Endothelial cell of umbilical vein (primary cell): Measurements from ENCODE around the gene SMIM12. TPM values are rescaled to one million over a fixed set of nuclear protein-coding genes. Genes with fewer than 3 reads are reported as not detected.

Experiments
- BruUV-seq: library from RNA; stranded (reverse); fragments of 400-500 nt; replicated peaks from 2 replicates; lab custom pipeline; 2021; lab: Mats Ljungman, UMichigan
- CTCF ChIA-PET: fragments of 300-600, 350-600 bp; sonication (Branson Sonifier 250); formaldehyde crosslinking; loops from one replicate; lab custom pipeline; 2021; ENCODE audit warnings: antibody characterized with exemption, inconsistent platforms; lab: Charles Lee
- POLR2A ChIA-PET: fragments of 300-600, 350-600 bp; sonication (Branson Sonifier 250); formaldehyde crosslinking; loops from one replicate; lab custom pipeline; 2021; ENCODE audit warnings: antibody characterized with exemption, inconsistent platforms; lab: Charles Lee
- DNase-seq: peaks from one replicate; pipeline ENCODE4 v3.0.0-alpha.2; 2011; ENCODE audit warnings: low read depth, low spot score
- FAIRE-seq: peaks from 2 replicates; lab custom pipeline; 2011; peaks lifted over from hg19 to GRCh38; lab: Jason Lieb, UNC
- H2AFZ ChIP-seq: 2 replicates; pipeline ENCODE4 v1.6.0; 2012; ENCODE audit warnings: low read depth, low read length, control low read depth, inconsistent platforms
- H3K27ac ChIP-seq: 2 replicates; pipeline ENCODE4 v1.5.1; 2011; ENCODE audit warnings: low read depth, mild to moderate bottlenecking, control low read depth, low read length, moderate library complexity; ENCODE audit not compliant: insufficient read depth
- H3K27me3 ChIP-seq, 2 experiments: 2 replicates each; pipeline versions ENCODE4 v1.6.0 to v1.6.1; 2011; ENCODE audit warnings: low read length in 2 of 2, mixed read lengths in 1 of 2; ENCODE audit not compliant: control insufficient read depth in 2 of 2, insufficient read depth in 2 of 2
- H3K36me3 ChIP-seq, 2 experiments: 2 replicates in 1 of 2; 3 replicates in 1 of 2; pipeline ENCODE4 v1.5.1; 2011; ENCODE audit warnings: low read length in 2 of 2, mild to moderate bottlenecking in 1 of 2, moderate library complexity in 1 of 2; ENCODE audit not compliant: control insufficient read depth in 2 of 2, insufficient read depth in 2 of 2; ENCODE audit errors: extremely low read depth in 1 of 2
- H3K4me1 ChIP-seq: 3 replicates; pipeline ENCODE4 v1.5.1; 2011; ENCODE audit warnings: mild to moderate bottlenecking, low read length; ENCODE audit not compliant: control insufficient read depth, insufficient read depth; ENCODE audit errors: extremely low read depth
- H3K4me2 ChIP-seq: 2 replicates; pipeline ENCODE4 v1.6.1; 2011; ENCODE audit warnings: low read length, control low read depth, mixed read lengths; ENCODE audit not compliant: insufficient read depth
- H3K4me3 ChIP-seq, 3 experiments: fragments of 200-600 bp in 1 of 3; sonication (generic), shearing (Covaris generic) in 1 of 3; replicated peaks in 1 of 3; 2 replicates each; pipeline ENCODE4 v1.5.1; 2011 to 2016; ENCODE audit warnings: control low read depth in 3 of 3, low read length in 3 of 3, mild to moderate bottlenecking in 2 of 3, inconsistent platforms in 1 of 3, low read depth in 1 of 3, moderate library complexity in 1 of 3; ENCODE audit not compliant: insufficient read depth in 1 of 3
- H3K79me2 ChIP-seq: 2 replicates; pipeline ENCODE4 v1.6.0; 2012; ENCODE audit warnings: low read length, inconsistent platforms; ENCODE audit not compliant: control insufficient read depth, insufficient read depth
- H3K9ac ChIP-seq: replicated peaks from 2 replicates; pipeline ENCODE3; 2011; ENCODE audit warnings: low read length, control low read depth; ENCODE audit not compliant: insufficient read depth; ENCODE audit errors: extremely low read depth
- H3K9me1 ChIP-seq: replicated peaks from 3 replicates; pipeline ENCODE4 v1.6.0; 2011; ENCODE audit warnings: mild to moderate bottlenecking, low read length; ENCODE audit not compliant: control insufficient read depth, insufficient read depth; ENCODE audit errors: extremely low read depth
- H3K9me3 ChIP-seq: replicated peaks from 2 replicates; pipeline ENCODE4 v1.5.1; 2012; ENCODE audit warnings: low read length, inconsistent platforms; ENCODE audit not compliant: control insufficient read depth, insufficient read depth
- H4K20me1 ChIP-seq: replicated peaks from 2 replicates; pipeline ENCODE3; 2011; ENCODE audit warnings: mild to moderate bottlenecking, low read length; ENCODE audit not compliant: control insufficient read depth, insufficient read depth; ENCODE audit errors: extremely low read depth
- EZH2 ChIP-seq: IDR thresholded peaks from 2 replicates; pipeline ENCODE4 v1.6.1; 2012; ENCODE audit warnings: borderline replicate concordance, low read depth, mild to moderate bottlenecking, moderate library complexity, low read length, inconsistent platforms; ENCODE audit not compliant: severe bottlenecking
- FOS ChIP-seq: IDR thresholded peaks from 2 replicates; pipeline ENCODE4 v1.6.1; 2011; ENCODE audit warnings: mild to moderate bottlenecking, low read length, moderate library complexity, borderline replicate concordance; ENCODE audit not compliant: insufficient read depth
- GATA2 ChIP-seq: IDR thresholded peaks from 2 replicates; pipeline ENCODE4 v1.7.0; 2011; ENCODE audit warnings: low read depth, mild to moderate bottlenecking, moderate library complexity, mixed read lengths, low read length; ENCODE audit not compliant: insufficient read length, insufficient read depth
- JUN ChIP-seq: IDR thresholded peaks from 2 replicates; pipeline ENCODE4 v1.6.1; 2011; ENCODE audit warnings: borderline replicate concordance, low read depth; ENCODE audit not compliant: insufficient read length, insufficient read depth
- MYC ChIP-seq: IDR thresholded peaks from one replicate; pipeline ENCODE4 v1.6.1; 2011; ENCODE audit warnings: mild to moderate bottlenecking, low read depth, low read length
- POLR2A ChIP-seq: IDR thresholded peaks from 2 replicates; pipeline ENCODE4 v1.6.1; 2012; ENCODE audit warnings: low read depth, mild to moderate bottlenecking, control low read depth, low read length
- POLR2AphosphoS5 ChIP-seq: IDR thresholded peaks from 2 replicates; pipeline ENCODE4 v1.6.1; 2012; ENCODE audit warnings: low read depth, mild to moderate bottlenecking, control low read depth, low read length, moderate library complexity; ENCODE audit not compliant: insufficient read depth
- dilution Hi-C: fragments of 300-500 bp; cut with MboI; formaldehyde crosslinking; loops from one replicate; pipeline ENCODE4 v1.15.0; 2019; ENCODE audit warnings: low sequenced_read_pairs; ENCODE audit not compliant: extremely low pct_ligation_motif_present
- intact Hi-C: fragments of 100-400 bp; cut with micrococcal nuclease; formaldehyde crosslinking; loops from one replicate; pipeline ENCODE4 v1.10.0; 2022
- polyA plus RNA-seq, 4 experiments: library from polyadenylated mRNA; depleted of rRNA in 3 of 4; stranded (reverse) in 3 of 4; unstranded in 1 of 4; fragments of >200 nt; gene quantifications; 2 replicates each; pipeline versions ENCODE4 v1.2.1 to v1.2.3, GENCODE V29; 2011 to 2012; ENCODE audit warnings: missing spikeins in 1 of 4
- total RNA-seq: library from RNA; stranded (reverse); gene quantifications from 2 replicates; pipeline ENCODE4 v1.2.3, GENCODE V29; 2021
- TF ChIP-seq, protein P1 (sequence below), 2 donors: IDR thresholded peaks; 1 replicate in 1 of 2; 2 replicates in 1 of 2; pipeline ENCODE4 v1.5.1; 2011; ENCODE audit warnings: low read length in 2 of 2, mild to moderate bottlenecking in 2 of 2, moderate library complexity in 2 of 2, control low read depth in 1 of 2, inconsistent platforms in 1 of 2, low read depth in 1 of 2; ENCODE audit not compliant: insufficient read depth in 1 of 2; ENCODE audit errors: extremely low read depth in 1 of 2
- TF ChIP-seq, protein P2 (sequence below): IDR thresholded peaks from 2 replicates; pipeline ENCODE4 v1.6.1; 2011; ENCODE audit not compliant: insufficient read depth, insufficient read length

SMIM12 gene
- total and polyA plus RNA-seq, 2 donors (not counting 3 experiments of a cell fraction or from before 2014, with no cell fraction given) = 66.2 to 85.9 TPM

DNA sequence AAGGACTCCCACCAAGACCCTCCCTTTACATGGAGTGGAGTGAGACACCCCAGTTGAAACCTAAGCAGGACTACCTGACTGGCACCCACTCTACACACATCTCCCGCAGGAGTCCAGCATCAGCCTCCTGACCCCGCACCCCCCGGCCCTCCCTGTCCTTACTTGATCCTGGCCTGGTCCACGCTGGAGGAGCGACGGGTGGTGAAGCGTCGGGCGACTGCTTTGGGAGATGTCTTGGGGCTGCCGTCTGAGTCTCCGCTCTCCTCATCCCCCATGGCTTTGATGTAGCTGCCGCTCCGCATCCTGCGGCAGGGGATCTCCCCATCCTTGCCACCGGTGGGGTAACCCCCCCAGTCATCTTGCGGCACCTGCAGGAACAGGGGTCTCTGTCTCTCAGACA, 40.4 kb upstream of the SMIM12 start:
- Histone ChIP-seq H3K9me3 (no peaks in the 10 kb centered on the region), H3K4me2 (no peak overlapping the region), H3K9ac (no peak overlapping the region), H3K4me3 (no peak overlapping the region), H2AFZ (no peak overlapping the region), H4K20me1 (no peaks in the 10 kb centered on the region), H3K9me1 (no peaks in the 10 kb centered on the region), H3K27ac (no peak overlapping the region), H3K27me3 (no peaks in the 10 kb centered on the region), H3K36me3 (no peaks in the 10 kb centered on the region), H3K79me2 (no peaks in the 10 kb centered on the region), H3K4me1 (no peaks in the 10 kb centered on the region)
- ChIA-PET CTCF (no interaction called here), POLR2A (no interaction called here)
- FAIRE-seq = no peak
- no TSS peak for BruUV-seq
- intact Hi-C loops = no loop called here
- TF ChIP-seq MYC (no peak), EZH2 (no peak), FOS (no peak), POLR2A (no peak), POLR2AphosphoS5 (no peak), JUN (no peak), GATA2 (no peak)
- TF ChIP-seq, protein P1, sequence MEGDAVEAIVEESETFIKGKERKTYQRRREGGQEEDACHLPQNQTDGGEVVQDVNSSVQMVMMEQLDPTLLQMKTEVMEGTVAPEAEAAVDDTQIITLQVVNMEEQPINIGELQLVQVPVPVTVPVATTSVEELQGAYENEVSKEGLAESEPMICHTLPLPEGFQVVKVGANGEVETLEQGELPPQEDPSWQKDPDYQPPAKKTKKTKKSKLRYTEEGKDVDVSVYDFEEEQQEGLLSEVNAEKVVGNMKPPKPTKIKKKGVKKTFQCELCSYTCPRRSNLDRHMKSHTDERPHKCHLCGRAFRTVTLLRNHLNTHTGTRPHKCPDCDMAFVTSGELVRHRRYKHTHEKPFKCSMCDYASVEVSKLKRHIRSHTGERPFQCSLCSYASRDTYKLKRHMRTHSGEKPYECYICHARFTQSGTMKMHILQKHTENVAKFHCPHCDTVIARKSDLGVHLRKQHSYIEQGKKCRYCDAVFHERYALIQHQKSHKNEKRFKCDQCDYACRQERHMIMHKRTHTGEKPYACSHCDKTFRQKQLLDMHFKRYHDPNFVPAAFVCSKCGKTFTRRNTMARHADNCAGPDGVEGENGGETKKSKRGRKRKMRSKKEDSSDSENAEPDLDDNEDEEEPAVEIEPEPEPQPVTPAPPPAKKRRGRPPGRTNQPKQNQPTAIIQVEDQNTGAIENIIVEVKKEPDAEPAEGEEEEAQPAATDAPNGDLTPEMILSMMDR (IDR thresholded peaks at IDR 0.05; ENCODE audit: extremely low read depth in 1 of 2, insufficient read depth in 1 of 2, low read depth in 1 of 2, low read length in 2 of 2) = no peak
- TF ChIP-seq, protein P2, sequence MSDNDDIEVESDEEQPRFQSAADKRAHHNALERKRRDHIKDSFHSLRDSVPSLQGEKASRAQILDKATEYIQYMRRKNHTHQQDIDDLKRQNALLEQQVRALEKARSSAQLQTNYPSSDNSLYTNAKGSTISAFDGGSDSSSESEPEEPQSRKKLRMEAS = no peak
- dilution Hi-C loops = no loop called here
- DNase-seq = no peak
